Testis (tissue), 2 donors: ENCODE results near the gene APLNR.

ENCODE experiments used
- CTCF ChIP-seq, 3 experiments: fragments of 450-650 bp in 2 of 3; fragments of 200-600 bp in 1 of 3; sonication (generic) in 1 of 3; IDR thresholded peaks; one replicate each; pipeline ENCODE4 v1.5.1; 2016 to 2019; ENCODE audit warnings: antibody characterized with exemption in 3 of 3, mild to moderate bottlenecking in 2 of 3, moderate library complexity in 1 of 3
- POLR2A ChIP-seq: fragments of 450-650 bp; IDR thresholded peaks from one replicate; pipeline ENCODE4 v1.6.1; 2017; ENCODE audit warnings: antibody characterized with exemption, mild to moderate bottlenecking, moderate library complexity

- TF ChIP-seq POLR2A, result no peak
- TF ChIP-seq CTCF (IDR thresholded peaks at IDR 0.05), result no peak
Observed at GRCh38 chr11:57235761-57236703, 1.0 kb downstream of the APLNR start.
